Esophagus squamous epithelium (tissue), 5 donors: Measurements from ENCODE around the gene SRSF3. TPM values are rescaled to one million over a fixed set of nuclear protein-coding genes. Genes with fewer than 3 reads are reported as not detected.

Source experiments
- DNase-seq: peaks from one replicate; lab custom pipeline; 2025; lab: John Stamatoyannopoulos, UW
- H3K27ac ChIP-seq, 4 donors: fragments of 200-600 bp; sonication (generic); one replicate each; pipeline ENCODE4 v1.5.1; 2016 to 2019; ENCODE audit warnings: mild to moderate bottlenecking in 1 of 4
- H3K27me3 ChIP-seq, 4 donors: fragments of 200-600 bp; sonication (generic); 1 replicate in 3 of 4; 2 replicates in 1 of 4; pipeline versions ENCODE4 v1.5.1 to v1.6.0; 2017 to 2021; ENCODE audit warnings: antibody characterized with exemption in 1 of 4
- H3K36me3 ChIP-seq, 3 donors: fragments of 200-600 bp; sonication (generic); one replicate each; pipeline ENCODE4 v1.5.1; 2016 to 2019
- H3K4me1 ChIP-seq, 3 donors: fragments of 200-600 bp; sonication (generic); one replicate each; pipeline ENCODE4 v1.5.1; 2017 to 2019
- H3K4me3 ChIP-seq, 4 donors: fragments of 200-600 bp; sonication (generic); 1 replicate in 3 of 4; 2 replicates in 1 of 4; pipeline ENCODE4 v1.5.1; 2016 to 2019; ENCODE audit warnings: mild to moderate bottlenecking in 2 of 4, moderate library complexity in 1 of 4
- H3K9me3 ChIP-seq, 3 donors: fragments of 200-600 bp; sonication (generic); one replicate each; pipeline ENCODE4 v1.5.1; 2016 to 2019
- CTCF ChIP-seq, 6 experiments: fragments of 450-650 bp in 4 of 6; fragments of 200-600 bp in 2 of 6; sonication (generic) in 2 of 6; IDR thresholded peaks; one replicate each; pipeline ENCODE4 v1.5.1; 2016 to 2019; ENCODE audit warnings: antibody characterized with exemption in 6 of 6, mild to moderate bottlenecking in 4 of 6, moderate library complexity in 4 of 6
- POLR2A ChIP-seq, 4 donors: fragments of 450-650 bp; IDR thresholded peaks; one replicate each; pipeline ENCODE4 v1.6.1; 2017; ENCODE audit warnings: antibody characterized with exemption in 4 of 4, mild to moderate bottlenecking in 4 of 4, moderate library complexity in 3 of 4
- WGBS, 2 donors: methylation state at CpG; one replicate each; pipeline ENCODE4 v1.1.5; 2018; 5-methylcytosine and 5-hydroxymethylcytosine counted together
- intact Hi-C: fragments of 100-400 bp; cut with DNase I; formaldehyde crosslinking; loops from one replicate; pipeline ENCODE4 v1.15.0; 2022
- total RNA-seq, 4 donors: library from RNA; depleted of rRNA; stranded (reverse); fragments of >200 nt; gene quantifications; one replicate each; pipeline ENCODE4 v1.1.0, GENCODE V29; 2016
- donor health status: DM: yes; HTN: yes; CAD: no.

SRSF3 gene
- total RNA-seq: 100 to 1,000 TPM; 111 to 213 (median 185) TPM

- no peaks in the 10 kb centered on the region for H3K27me3 ChIP-seq
- intact Hi-C loops: loop anchor here (10.0 kb wide), 1 partner anchor 49 kb away; the partner anchor contains the start of gene STK38
- 0 to 1% methylated on average over 50 to 51 of the region's 58 CpGs for WGBS, 2 donors
- H3K36me3 ChIP-seq: peaks cover 5 to 28% (median 16%) of the 10 kb centered on the region in 3 donors
- DNase-seq: peak; percentile 89
- no peaks in the 10 kb centered on the region for H3K9me3 ChIP-seq
- peak within 1 kb of the TSS; percentile 61 to 96 (median 88) for H3K4me3 ChIP-seq
- H3K27ac ChIP-seq: peak within 1 kb of the TSS; percentile 95 to 100 (median 98)
- peaks cover 8 to 54% (median 31%) of the 10 kb centered on the region in 3 donors for H3K4me1 ChIP-seq
- TF ChIP-seq POLR2A (IDR thresholded peaks at IDR 0.05) (peak in 3 of 4 donors; percentile 51 to 99 (median 98)), CTCF (IDR thresholded peaks at IDR 0.05) (peak; percentile 16 to 66 (median 56))
Measured at GRCh38 chr6:36594029-36594815, at the start of gene SRSF3. TSS of gene SRSF3 (plus strand) at chr6:36594362. CDS start at chr6:36596763, 2,401 bp downstream.

- peaks cover 0 to 2% (median 0%) of the 10 kb centered on the region in 3 donors for H3K36me3 ChIP-seq
- intact Hi-C loops: loop anchor here (10.0 kb wide), 1 partner anchor 49 kb away; the partner anchor contains the start of gene SRSF3
Measured at GRCh38 chr6:36545767-36546307, 48.3 kb upstream of the SRSF3 start.

GRCh38 chr6:36546308-36546919, 47.7 kb upstream of the SRSF3 start:
- Histone ChIP-seq H3K27me3 (no peaks in the 10 kb centered on the region), H3K9me3 (no peaks in the 10 kb centered on the region), H3K27ac (peak overlapping the region; percentile 95 to 100 (median 98)), H3K4me3 (peak overlapping the region; percentile 77 to 100 (median 87)), H3K4me1 (peaks cover 19 to 60% (median 22%) of the 10 kb centered on the region in 3 donors), H3K36me3 (no peaks in the 10 kb centered on the region)
- TF ChIP-seq POLR2A (IDR thresholded peaks at IDR 0.05) (no peak), CTCF (IDR thresholded peaks at IDR 0.05) (no peak)
- intact Hi-C loops: loop anchor here (10.0 kb wide), 1 partner anchor 48 kb away; the partner anchor contains the start of gene SRSF3
- no peak for DNase-seq
- 1% methylated on average over 13 to 15 of the region's 15 CpGs for WGBS, 2 donors

More at GRCh38 chr6:36545767-36546307, 48.3 kb upstream of the SRSF3 start:
- WGBS, 2 donors: 18 to 19% methylated on average over 3 of the region's 3 CpGs
- Histone ChIP-seq H3K4me3 (peak overlapping the region; percentile 77 to 100 (median 87)), H3K9me3 (no peaks in the 10 kb centered on the region), H3K4me1 (peaks cover 19 to 60% (median 22%) of the 10 kb centered on the region in 3 donors), H3K27me3 (no peaks in the 10 kb centered on the region), H3K27ac (peak overlapping the region; percentile 95 to 100 (median 98))
- TF ChIP-seq POLR2A (IDR thresholded peaks at IDR 0.05) (no peak), CTCF (IDR thresholded peaks at IDR 0.05) (no peak)
- no peak for DNase-seq

- no peaks in the 10 kb centered on the region for H3K9me3 ChIP-seq
- 0 to 1% methylated on average over 32 to 47 of the region's 51 CpGs for WGBS, 2 donors
- intact Hi-C loops: loop anchor here (10.0 kb wide), 1 partner anchor 48 kb away; the partner anchor contains the start of gene SRSF3
Measured at GRCh38 chr6:36546920-36547645, 47.1 kb upstream of the SRSF3 start, which contains the start of gene STK38. TSS of gene STK38 (minus strand) at chr6:36547479. CDS start at chr6:36540202, 7,277 bp downstream.

More at GRCh38 chr6:36546920-36547645, 47.1 kb upstream of the SRSF3 start, which contains the start of gene STK38:
- peak within 1 kb of the TSS; percentile 95 to 100 (median 98) for H3K27ac ChIP-seq
- H3K4me1 ChIP-seq: peaks cover 19 to 54% (median 22%) of the 10 kb centered on the region in 3 donors
- peak within 1 kb of the TSS; percentile 77 to 100 (median 87) for H3K4me3 ChIP-seq
- peak in 3 of 4 donors; percentile 89 to 99 (median 98) for TF ChIP-seq POLR2A (IDR thresholded peaks at IDR 0.05)
- TF ChIP-seq CTCF (IDR thresholded peaks at IDR 0.05): peak in 2 of 6 experiments; percentile 4 to 16
- peak; percentile 35 for DNase-seq
- H3K36me3 ChIP-seq: no peaks in the 10 kb centered on the region
- no peaks in the 10 kb centered on the region for H3K27me3 ChIP-seq
